ENCODE measurements around the gene SLC25A13.

The SLC25A13 gene

GRCh38 chr7:96074871-96075270, 247.0 kb downstream of the SLC25A13 start (continued):
- TF ChIP-seq ARNTL (CRISPR knock-in tag; IDR thresholded peaks at IDR 0.05; ENCODE audit: borderline replicate concordance, low read depth) = no peak

Measured in SK-N-SH treated with all-trans-retinoic acid at 6 μM for 48 hours (cell line).